SK-N-SH (cell line): ENCODE results near the gene FAP. TPM values are rescaled to one million over a fixed set of nuclear protein-coding genes. Genes with fewer than 3 reads are reported as not detected.

Experiments
- CTCF ChIA-PET: fragments of 300-600, 350-600 bp; formaldehyde crosslinking; extraction: SDS; loops from one replicate; lab custom pipeline; 2021; lab: Yijun Ruan, JAX
- POLR2A ChIA-PET: fragments of 350-600 bp; sonication (Branson Sonifier 250); formaldehyde crosslinking; extraction: SDS; loops from one replicate; lab custom pipeline; 2020; ENCODE audit warnings: antibody characterized with exemption, inconsistent platforms; lab: Yijun Ruan, JAX
- DNase-seq: peaks from one replicate; pipeline ENCODE4 v3.0.0; 2012
- H2AFZ ChIP-seq: fragments of 200-600 bp; sonication (generic); 2 replicates; pipeline ENCODE4 v1.8.1; 2016; ENCODE audit warnings: antibody characterized with exemption, mild to moderate bottlenecking, low read depth
- H3F3A ChIP-seq: fragments of 200-600 bp; sonication (generic); replicated peaks from 2 replicates; pipeline ENCODE3; 2016; ENCODE audit warnings: antibody characterized with exemption, mild to moderate bottlenecking; ENCODE audit not compliant: insufficient read depth
- H3K27ac ChIP-seq, 2 experiments: fragments of 200-500 bp in 1 of 2; fragments of 200-600 bp in 1 of 2; sonication (Bioruptor generic) in 1 of 2; sonication (generic), shearing (Covaris generic) in 1 of 2; 2 replicates each; pipeline versions ENCODE4 v1.5.1 to v1.6.1; 2014 to 2016; ENCODE audit warnings: low read depth in 2 of 2, inconsistent platforms in 1 of 2, low read length in 1 of 2, mild to moderate bottlenecking in 1 of 2, mixed read lengths in 1 of 2
- H3K27me3 ChIP-seq: fragments of 200-600 bp; sonication (generic), shearing (Covaris generic); 2 replicates; pipeline ENCODE4 v1.6.1; 2016; ENCODE audit warnings: mixed run types; ENCODE audit not compliant: insufficient read depth
- H3K36me3 ChIP-seq, 2 experiments: fragments of 200-500 bp in 1 of 2; fragments of 200-600 bp in 1 of 2; sonication (Bioruptor generic) in 1 of 2; sonication (generic) in 1 of 2; replicated peaks in 1 of 2; 2 replicates each; pipeline versions ENCODE3 to v1.5.1; 2014 to 2016; ENCODE audit warnings: low read length in 1 of 2, mild to moderate bottlenecking in 1 of 2; ENCODE audit not compliant: insufficient read depth in 2 of 2, control insufficient read depth in 1 of 2
- H3K4me1 ChIP-seq, 2 experiments: fragments of 200-500 bp in 1 of 2; fragments of 200-600 bp in 1 of 2; sonication (Bioruptor generic) in 1 of 2; sonication (generic), shearing (Covaris generic) in 1 of 2; 2 replicates each; pipeline versions ENCODE4 v1.5.1 to v1.6.1; 2014 to 2016; ENCODE audit warnings: low read depth in 1 of 2, low read length in 1 of 2, mixed run types in 1 of 2; ENCODE audit not compliant: insufficient read depth in 2 of 2, control insufficient read depth in 1 of 2
- H3K4me2 ChIP-seq: fragments of 200-600 bp; sonication (generic), shearing (Covaris generic); 2 replicates; pipeline ENCODE4 v1.6.1; 2017; ENCODE audit warnings: mixed run types
- H3K4me3 ChIP-seq, 2 experiments: fragments of 200-500 bp in 1 of 2; fragments of 200-600 bp in 1 of 2; sonication (Bioruptor generic) in 1 of 2; sonication (generic), shearing (Covaris generic) in 1 of 2; 2 replicates each; pipeline versions ENCODE4 v1.5.1 to v1.8.1; 2014 to 2016; ENCODE audit warnings: low read depth in 2 of 2, inconsistent platforms in 1 of 2, low read length in 1 of 2, mild to moderate bottlenecking in 1 of 2, mixed read lengths in 1 of 2, moderate library complexity in 1 of 2
- H3K79me2 ChIP-seq: fragments of 200-600 bp; sonication (generic); 2 replicates; pipeline ENCODE4 v1.8.1; 2017; ENCODE audit warnings: mild to moderate bottlenecking; ENCODE audit not compliant: insufficient read depth
- H3K9ac ChIP-seq: fragments of 200-600 bp; sonication (generic); 2 replicates; pipeline ENCODE4 v1.6.1; 2017; ENCODE audit warnings: mixed run types
- H3K9me2 ChIP-seq: fragments of 200-600 bp; sonication (generic); 2 replicates; pipeline ENCODE4 v1.6.1; 2017; ENCODE audit warnings: mixed run types
- H3K9me3 ChIP-seq: fragments of 200-600 bp; sonication (generic); 2 replicates; pipeline ENCODE4 v1.6.1; 2017; ENCODE audit warnings: mixed run types, mild to moderate bottlenecking, moderate library complexity
- H4K20me1 ChIP-seq: fragments of 200-600 bp; sonication (generic); 2 replicates; pipeline ENCODE4 v1.6.1; 2017; ENCODE audit warnings: mild to moderate bottlenecking, mixed run types; ENCODE audit not compliant: insufficient read depth
- ELF1 ChIP-seq: IDR thresholded peaks from 2 replicates; pipeline ENCODE4 v1.4.0; 2012
- EP300 ChIP-seq, 2 experiments: IDR thresholded peaks; 2 replicates each; pipeline versions ENCODE4 v1.4.0 to v1.6.1; 2012; ENCODE audit warnings: borderline replicate concordance in 1 of 2, low read depth in 1 of 2, low read length in 1 of 2
- EZH2phosphoT487 ChIP-seq: fragments of 200-600 bp; sonication (generic); IDR thresholded peaks from 2 replicates; pipeline ENCODE4 v1.6.1; 2017; ENCODE audit warnings: low read depth, mixed run types, mild to moderate bottlenecking, antibody characterized with exemption, moderate library complexity, borderline replicate concordance
- FOSL2 ChIP-seq: IDR thresholded peaks from 2 replicates; pipeline ENCODE4 v1.4.0; 2012; ENCODE audit warnings: low read depth, mild to moderate bottlenecking, moderate library complexity, borderline replicate concordance
- FOXM1 ChIP-seq: IDR thresholded peaks from 2 replicates; pipeline ENCODE4 v1.4.0; 2012; ENCODE audit warnings: low read depth, mild to moderate bottlenecking
- GABPA ChIP-seq: IDR thresholded peaks from 2 replicates; pipeline ENCODE4 v1.4.0; 2012; ENCODE audit warnings: low read depth, mild to moderate bottlenecking
- JUND ChIP-seq: IDR thresholded peaks from 2 replicates; pipeline ENCODE4 v1.4.0; 2012
- MEF2A ChIP-seq: IDR thresholded peaks from 2 replicates; pipeline ENCODE4 v1.4.0; 2012; ENCODE audit warnings: low read depth, borderline replicate concordance
- MXI1 ChIP-seq: IDR thresholded peaks from 2 replicates; pipeline ENCODE4 v1.6.1; 2012; ENCODE audit warnings: mild to moderate bottlenecking, low read depth, low read length, improper control_type of control experiment
- NFIC ChIP-seq: IDR thresholded peaks from 2 replicates; pipeline ENCODE4 v1.4.0; 2012; ENCODE audit warnings: borderline replicate concordance
- NRF1 ChIP-seq: IDR thresholded peaks from 2 replicates; pipeline ENCODE4 v1.6.1; 2012; ENCODE audit warnings: low read depth, mild to moderate bottlenecking, low read length
- PBX3 ChIP-seq: IDR thresholded peaks from 2 replicates; pipeline ENCODE4; 2012
- POLR2AphosphoS5 ChIP-seq: IDR thresholded peaks from 2 replicates; pipeline ENCODE4 v1.6.1; 2012; ENCODE audit warnings: low read depth, low read length
- RAD21 ChIP-seq: IDR thresholded peaks from 2 replicates; pipeline ENCODE4 v1.6.1; 2012; ENCODE audit warnings: mild to moderate bottlenecking, low read length
- RFX5 ChIP-seq: IDR thresholded peaks from 2 replicates; pipeline ENCODE4 v1.6.1; 2012; ENCODE audit warnings: mild to moderate bottlenecking, improper control_type of control experiment, low read length
- SIN3A ChIP-seq: IDR thresholded peaks from 2 replicates; pipeline ENCODE4 v1.6.1; 2012; ENCODE audit warnings: low read depth, mild to moderate bottlenecking, low read length, moderate library complexity, borderline replicate concordance
- TAF1 ChIP-seq: IDR thresholded peaks from 2 replicates; pipeline ENCODE4 v1.6.1; 2012; ENCODE audit warnings: low read depth, mild to moderate bottlenecking, low read length, moderate library complexity, borderline replicate concordance
- TCF12 ChIP-seq: IDR thresholded peaks from 2 replicates; pipeline ENCODE4 v1.4.0; 2012
- USF1 ChIP-seq: IDR thresholded peaks from 2 replicates; pipeline ENCODE4 v1.4.0; 2012; ENCODE audit warnings: low read depth, borderline replicate concordance
- ZBTB33 ChIP-seq: IDR thresholded peaks from 2 replicates; pipeline ENCODE4 v1.4.0; 2012; ENCODE audit warnings: low read depth, borderline replicate concordance
- WGBS: methylation state at CpG from one replicate; pipeline ENCODE4 v1.1.6; 2017; ENCODE audit warnings: low lambda C conversion rate; 5-methylcytosine and 5-hydroxymethylcytosine counted together
- polyA plus RNA-seq, 3 experiments: library from polyadenylated mRNA; depleted of rRNA; stranded (reverse); fragments of >200 nt; gene quantifications; 2 replicates each; pipeline ENCODE4 v1.2.3, GENCODE V29; 2012
- TF ChIP-seq, protein P1 (sequence below): IDR thresholded peaks from 2 replicates; pipeline ENCODE4 v1.4.0; 2012; ENCODE audit warnings: low read depth

The FAP gene
- polyA plus RNA-seq, 1 of the 3 experiments (the other 2 are of a cell fraction): 36.9 TPM

DNA sequence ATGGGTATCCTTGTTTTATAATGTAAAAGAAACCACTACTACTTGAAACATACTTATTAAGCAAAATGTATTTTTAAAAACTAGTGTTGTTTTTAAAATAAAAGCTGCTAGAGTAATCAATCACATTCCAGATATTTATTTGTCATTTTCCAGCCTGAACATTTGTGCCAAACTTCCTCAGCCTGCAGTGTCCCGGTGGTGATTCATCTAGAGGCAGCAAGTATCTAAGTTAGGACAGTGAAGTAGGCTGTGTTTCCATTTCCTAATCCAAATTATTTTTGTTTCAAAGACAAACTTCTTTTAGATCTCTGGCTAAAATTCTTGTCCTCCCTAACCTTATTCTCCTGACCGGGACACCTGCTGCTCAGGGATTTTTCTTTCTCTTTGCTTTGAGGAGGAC is 78.4 kb downstream of the FAP start:
- Histone ChIP-seq H3K36me3 (peaks cover 10 to 14% of the 10 kb centered on the region in 2 experiments), H3K79me2 (no peaks in the 10 kb centered on the region), H4K20me1 (no peaks in the 10 kb centered on the region), H3K9me3 (no peaks in the 10 kb centered on the region), H3K4me2 (no peak overlapping the region), H3K27me3 (no peaks in the 10 kb centered on the region), H3K4me3 (no peak overlapping the region), H3K27ac (no peak overlapping the region), H2AFZ (no peak overlapping the region), H3K9me2 (no peaks in the 10 kb centered on the region), H3F3A (no peaks in the 10 kb centered on the region), H3K4me1 (no peaks in the 10 kb centered on the region), H3K9ac (no peak overlapping the region)
- 70% methylated on average over 2 of the region's 2 CpGs for WGBS
- no peak for DNase-seq
- CTCF ChIA-PET: interaction anchor here (0.6 kb wide), 1 partner anchor 55 kb away, joined by 3 read pairs; no protein-coding TSS in a partner anchor
- no peak for TF ChIP-seq USF1
- peak; percentile 12; the same call in 1 of the 2 replicates for TF ChIP-seq FOSL2
- POLR2A ChIA-PET: no interaction called here

- Histone ChIP-seq H3K36me3 (no peaks in the 10 kb centered on the region), H3F3A (no peaks in the 10 kb centered on the region), H3K79me2 (no peaks in the 10 kb centered on the region), H4K20me1 (no peaks in the 10 kb centered on the region), H3K27ac (no peak overlapping the region), H2AFZ (no peak overlapping the region), H3K9ac (no peak overlapping the region), H3K4me2 (no peak overlapping the region), H3K27me3 (no peaks in the 10 kb centered on the region), H3K4me3 (no peak overlapping the region), H3K9me3 (no peaks in the 10 kb centered on the region), H3K4me1 (peaks cover 0 to 2% of the 10 kb centered on the region in 2 experiments; a peak in 1 of 4 replicates), H3K9me2 (no peaks in the 10 kb centered on the region)
- DNase-seq: no peak
- CTCF ChIA-PET: no interaction called here
- TF ChIP-seq RAD21: no peak
- TF ChIP-seq TAF1: no peak
- no peak for TF ChIP-seq EZH2phosphoT487
- TF ChIP-seq ZBTB33: no peak
- TF ChIP-seq GABPA: no peak
- TF ChIP-seq POLR2AphosphoS5: no peak
- no peak for TF ChIP-seq JUND
- TF ChIP-seq SIN3A: no peak
- TF ChIP-seq ELF1: no peak
- no peak for TF ChIP-seq EP300 (IDR thresholded peaks at IDR 0.05; ENCODE audit: borderline replicate concordance in 1 of 2, low read depth in 1 of 2, low read length in 1 of 2)
- TF ChIP-seq FOXM1: no peak
- TF ChIP-seq, protein P1, sequence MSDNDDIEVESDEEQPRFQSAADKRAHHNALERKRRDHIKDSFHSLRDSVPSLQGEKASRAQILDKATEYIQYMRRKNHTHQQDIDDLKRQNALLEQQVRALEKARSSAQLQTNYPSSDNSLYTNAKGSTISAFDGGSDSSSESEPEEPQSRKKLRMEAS: no peak
- TF ChIP-seq MEF2A: no peak
- TF ChIP-seq PBX3: no peak
- TF ChIP-seq MXI1: no peak
- no peak for TF ChIP-seq TCF12
- TF ChIP-seq NRF1: no peak
- TF ChIP-seq NFIC: no peak
- no peak for TF ChIP-seq RFX5
- POLR2A ChIA-PET: no interaction called here
- WGBS: 65% methylated on average over 6 of the region's 6 CpGs
Observed at GRCh38 chr2:162159446-162159845, 83.8 kb downstream of the FAP start.
